ENCODE data around the gene CLOCK.

GRCh38 chr4:55446578-55446922 is 100.2 kb downstream of the CLOCK start:
- TF ChIP-seq, protein P1, sequence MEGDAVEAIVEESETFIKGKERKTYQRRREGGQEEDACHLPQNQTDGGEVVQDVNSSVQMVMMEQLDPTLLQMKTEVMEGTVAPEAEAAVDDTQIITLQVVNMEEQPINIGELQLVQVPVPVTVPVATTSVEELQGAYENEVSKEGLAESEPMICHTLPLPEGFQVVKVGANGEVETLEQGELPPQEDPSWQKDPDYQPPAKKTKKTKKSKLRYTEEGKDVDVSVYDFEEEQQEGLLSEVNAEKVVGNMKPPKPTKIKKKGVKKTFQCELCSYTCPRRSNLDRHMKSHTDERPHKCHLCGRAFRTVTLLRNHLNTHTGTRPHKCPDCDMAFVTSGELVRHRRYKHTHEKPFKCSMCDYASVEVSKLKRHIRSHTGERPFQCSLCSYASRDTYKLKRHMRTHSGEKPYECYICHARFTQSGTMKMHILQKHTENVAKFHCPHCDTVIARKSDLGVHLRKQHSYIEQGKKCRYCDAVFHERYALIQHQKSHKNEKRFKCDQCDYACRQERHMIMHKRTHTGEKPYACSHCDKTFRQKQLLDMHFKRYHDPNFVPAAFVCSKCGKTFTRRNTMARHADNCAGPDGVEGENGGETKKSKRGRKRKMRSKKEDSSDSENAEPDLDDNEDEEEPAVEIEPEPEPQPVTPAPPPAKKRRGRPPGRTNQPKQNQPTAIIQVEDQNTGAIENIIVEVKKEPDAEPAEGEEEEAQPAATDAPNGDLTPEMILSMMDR (IDR thresholded peaks at IDR 0.05; ENCODE audit: insufficient read depth, low read length, poor library complexity, severe bottlenecking): no peak
- no peak for TF ChIP-seq EZH2phosphoT487 (conservative IDR thresholded peaks at IDR 0.05; ENCODE audit: low read length)
